Left hindlimb (tissue), 1 donor: ENCODE measurements around the gene FHAD1.

ENCODE experiments used
- DNase-seq: peaks from one replicate; pipeline ENCODE4 v3.0.0-alpha.2; 2018

The FHAD1 gene

DNA sequence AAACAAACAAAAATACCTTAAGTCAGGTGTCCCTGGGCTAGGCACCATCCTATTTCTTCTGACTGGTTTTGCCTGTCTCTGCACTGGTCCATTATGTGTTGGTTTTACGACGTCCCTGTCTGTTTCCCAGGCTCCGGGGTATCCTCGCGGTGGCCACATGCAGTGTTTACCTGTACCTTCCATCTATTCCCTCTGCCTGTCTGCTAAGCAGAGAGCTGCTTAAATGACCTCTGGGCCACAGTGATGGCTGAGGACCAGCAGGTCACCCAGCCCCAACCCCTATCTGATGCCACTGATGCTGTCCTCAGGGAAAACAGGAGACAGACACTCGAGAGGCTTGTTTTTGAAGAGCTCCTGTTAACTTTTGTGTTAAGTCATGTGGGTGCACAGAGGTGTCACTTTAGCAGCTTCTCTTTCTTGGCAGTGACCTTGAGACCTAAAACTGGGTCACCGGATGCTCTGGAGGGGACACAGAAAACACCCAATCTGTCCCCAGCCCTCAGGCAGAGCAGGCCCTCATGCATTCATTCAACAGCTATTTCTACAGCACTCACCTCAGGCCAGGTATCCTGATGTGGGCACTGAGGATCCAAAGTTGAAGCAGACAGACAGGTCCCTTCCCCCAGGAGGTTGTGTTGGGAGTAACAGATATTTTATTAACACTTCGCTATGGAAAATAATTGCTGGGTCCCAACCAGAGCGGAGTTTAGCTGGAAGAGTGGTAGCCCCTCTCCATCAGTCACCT is 158.3 kb downstream of the FHAD1 start:
- no peak for DNase-seq

DNA sequence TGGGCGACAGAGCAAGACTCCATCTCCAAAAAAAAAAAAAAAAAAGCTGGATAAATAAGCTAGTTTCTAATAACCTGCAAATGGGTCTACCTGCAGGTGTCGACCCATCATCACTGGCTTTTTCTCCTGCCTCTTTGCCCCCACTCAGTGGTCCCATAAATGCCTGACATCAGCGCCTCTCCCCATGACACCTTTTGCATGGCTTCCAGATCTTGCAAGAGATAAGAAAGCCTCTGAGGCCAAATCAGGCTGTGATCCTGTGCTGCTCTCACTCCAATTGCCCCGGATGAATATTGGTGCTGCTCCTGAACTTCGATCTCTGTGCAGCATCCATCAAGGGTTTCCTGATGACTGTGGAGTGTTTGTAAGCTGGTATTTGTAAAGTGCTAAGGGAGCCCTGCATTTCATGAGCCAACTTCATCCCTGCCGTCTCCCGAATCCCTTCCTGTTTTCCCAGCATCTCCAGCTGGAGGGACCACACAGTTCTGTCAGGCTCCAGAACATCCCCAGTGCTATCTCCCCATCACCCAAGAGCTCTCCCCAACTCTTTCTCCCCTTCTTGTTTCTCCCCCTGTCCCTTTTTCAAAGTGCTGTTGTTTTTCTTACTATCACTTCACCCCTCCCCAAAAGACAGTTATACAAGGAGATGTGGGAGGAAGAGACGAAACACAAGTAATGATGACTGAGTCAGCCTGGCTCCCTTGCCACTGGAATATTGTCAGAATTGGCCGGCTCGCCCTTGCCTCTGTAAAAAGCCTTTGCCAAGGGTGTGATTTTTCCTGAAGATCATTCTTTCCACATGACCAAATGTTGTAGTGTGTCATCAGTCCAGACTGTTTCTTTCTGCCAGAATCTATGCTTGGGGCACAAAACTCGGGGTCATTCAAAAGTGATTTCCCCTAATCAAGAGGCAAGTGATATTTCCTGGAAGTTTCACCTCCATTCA is 159.9 kb downstream of the FHAD1 start:
- DNase-seq, result peak; percentile 81

DNA sequence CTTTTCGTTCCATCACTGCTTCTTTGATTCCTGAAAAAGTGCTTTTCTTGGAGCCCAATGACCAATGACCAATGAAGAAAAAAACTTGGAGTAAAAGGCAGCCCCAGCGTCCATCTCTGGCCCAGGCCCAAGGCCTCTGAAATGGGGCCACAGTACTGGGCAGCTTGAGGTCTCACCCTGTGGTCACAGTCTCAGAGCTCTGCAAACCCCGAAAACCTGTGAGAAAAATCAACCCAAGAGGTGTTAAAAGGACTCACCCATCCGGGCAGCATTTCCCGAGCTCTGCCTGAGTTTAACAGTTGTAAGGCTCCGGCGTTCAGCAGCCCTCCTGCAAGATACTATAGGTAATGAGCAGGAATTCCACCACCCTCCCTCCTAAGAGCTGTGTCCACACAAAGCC is 160.6 kb downstream of the FHAD1 start:
- no peak for DNase-seq

DNA sequence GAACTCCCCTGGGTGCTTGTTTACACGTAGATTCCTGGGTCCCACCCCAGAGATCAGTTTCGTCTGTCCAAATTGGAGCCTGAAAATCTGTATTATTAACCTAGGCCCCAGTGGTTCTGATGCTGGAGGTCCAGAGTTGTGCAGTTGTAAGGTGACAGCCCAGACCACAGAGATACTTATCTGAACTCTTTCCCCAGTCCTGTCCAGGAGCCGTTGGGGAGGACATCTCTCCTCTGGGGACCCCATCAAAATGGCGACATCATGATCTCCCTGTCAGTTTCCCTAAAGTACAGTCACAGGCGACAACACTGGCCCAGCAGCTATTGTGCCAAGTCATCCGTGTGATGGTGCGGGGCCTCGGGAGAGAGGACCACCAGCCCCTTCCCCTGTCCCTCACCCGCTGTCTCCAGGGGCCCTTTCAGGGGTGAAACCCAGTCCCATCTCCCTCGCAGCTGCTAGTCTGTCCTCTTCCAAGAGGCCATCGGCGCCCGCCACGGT is 161.9 kb downstream of the FHAD1 start:
- DNase-seq, result no peak

DNA sequence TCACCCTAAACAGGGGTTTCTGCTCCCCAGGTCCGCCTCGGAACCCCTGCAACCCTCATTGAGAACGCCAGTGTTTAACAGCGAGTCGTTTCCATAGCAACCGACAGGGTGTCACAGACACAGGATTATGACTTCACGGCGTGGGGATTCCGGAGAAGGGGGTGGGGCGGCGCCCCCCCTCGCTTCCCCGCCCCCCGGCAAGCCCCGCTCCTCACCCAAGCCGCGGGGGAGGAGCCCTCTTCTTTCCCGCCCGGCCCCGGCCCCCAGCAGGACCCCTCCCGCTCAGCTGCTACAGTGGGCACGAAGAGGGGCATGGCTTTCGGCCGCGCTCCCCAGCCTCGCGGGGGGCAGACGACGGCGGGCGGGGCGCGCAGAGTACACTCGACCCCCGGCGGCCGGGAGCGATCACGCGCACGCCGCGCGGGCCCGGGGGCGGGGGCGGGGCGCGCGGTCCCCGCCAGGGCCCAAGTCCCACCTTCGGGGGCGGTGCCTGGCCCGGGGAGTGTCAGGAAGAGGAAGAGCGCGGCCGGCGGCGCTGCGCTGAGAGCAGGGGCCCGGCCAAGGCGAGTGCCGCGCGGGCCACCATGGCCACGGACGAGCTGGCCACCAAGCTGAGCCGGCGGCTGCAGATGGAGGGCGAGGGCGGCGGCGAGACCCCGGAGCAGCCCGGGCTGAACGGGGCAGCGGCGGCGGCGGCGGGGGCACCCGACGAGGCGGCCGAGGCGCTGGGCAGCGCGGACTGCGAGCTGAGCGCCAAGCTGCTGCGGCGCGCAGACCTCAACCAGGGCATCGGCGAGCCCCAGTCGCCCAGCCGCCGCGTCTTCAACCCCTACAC is 162.6 kb downstream of the FHAD1 start, which contains the start of gene EFHD2:
TSS of gene EFHD2 (plus strand) at position 501 of the 835 bp plus-strand sequence. CDS start at position 585, 84 bp downstream.
- DNase-seq, result peak; percentile 89

DNA sequence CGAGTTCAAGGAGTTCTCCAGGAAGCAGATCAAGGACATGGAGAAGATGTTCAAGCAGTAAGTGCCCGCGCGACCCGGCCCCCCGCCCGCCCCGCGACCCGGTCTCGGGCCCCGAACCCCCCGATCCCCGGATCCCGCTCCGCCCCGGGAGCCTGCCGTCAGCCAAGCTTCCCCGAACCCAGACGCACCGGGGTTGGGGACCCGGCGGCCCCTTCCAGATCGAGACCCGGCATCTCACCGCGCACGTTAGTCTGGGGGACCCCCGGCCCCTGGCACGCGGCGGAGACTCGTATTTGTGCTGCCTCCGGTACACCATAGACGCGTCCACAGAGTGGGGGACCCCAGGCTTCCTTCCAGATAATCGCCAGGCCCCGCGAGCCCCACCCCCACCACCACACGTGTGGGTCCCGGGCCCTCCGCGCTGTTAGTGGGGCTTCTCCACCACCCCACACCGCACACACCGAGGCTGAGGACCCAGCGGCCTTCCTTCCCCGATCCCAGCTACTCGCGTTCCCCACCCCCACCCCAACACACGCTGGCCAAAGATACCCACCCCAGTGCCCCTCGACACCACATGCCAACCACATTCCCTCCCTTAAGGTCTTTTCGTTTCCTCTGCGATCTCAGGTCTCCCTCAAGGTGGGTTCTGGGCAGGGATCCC is 163.3 kb downstream of the FHAD1 start:
- DNase-seq, result peak; percentile 42

DNA sequence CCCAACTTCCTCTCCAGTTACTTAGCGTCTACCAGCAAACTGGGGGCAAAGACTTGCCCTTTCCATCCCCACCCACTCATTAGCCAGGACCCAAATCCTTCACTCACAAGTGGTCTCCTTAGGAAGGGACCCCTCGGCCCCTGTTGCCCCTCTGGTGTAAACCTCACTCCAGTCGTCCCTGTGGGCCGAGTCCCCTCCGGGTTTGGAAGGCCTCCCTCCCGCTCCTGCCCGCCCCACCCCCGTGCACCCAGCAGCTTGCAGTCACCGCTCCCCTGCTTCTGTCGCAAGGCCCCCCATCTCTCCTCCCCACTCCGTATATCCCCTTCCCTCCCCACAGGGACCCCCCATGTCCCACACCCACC is 163.8 kb downstream of the FHAD1 start:
- DNase-seq, result no peak

DNA sequence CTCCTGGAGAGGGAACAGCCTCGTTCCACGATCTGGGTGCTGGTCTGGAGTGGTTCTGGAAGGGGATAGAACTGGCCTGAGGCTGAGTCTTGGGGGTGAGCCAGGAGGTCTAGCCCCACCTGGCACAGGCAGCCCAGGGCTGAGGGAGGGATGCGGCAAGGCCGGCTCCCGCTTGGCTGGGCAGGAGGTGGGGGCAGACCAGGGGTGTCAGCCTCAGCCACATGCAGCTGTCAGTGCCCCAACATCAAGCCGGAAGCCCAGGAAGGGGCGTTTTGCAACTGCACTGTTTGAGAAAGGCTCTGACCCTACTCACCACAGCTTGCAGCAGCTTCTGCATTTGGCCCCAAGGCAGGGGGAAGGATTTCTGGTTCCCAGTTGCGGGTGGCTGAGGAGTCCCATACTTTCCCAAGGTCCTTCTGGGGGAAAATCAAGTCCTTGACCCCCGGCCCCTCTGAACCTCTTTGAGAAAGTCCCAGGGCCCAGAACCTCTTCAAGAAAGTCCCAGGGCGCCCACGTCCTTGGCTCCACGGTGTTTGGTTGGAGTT is 164.6 kb downstream of the FHAD1 start:
- DNase-seq, result peak; percentile 47

DNA sequence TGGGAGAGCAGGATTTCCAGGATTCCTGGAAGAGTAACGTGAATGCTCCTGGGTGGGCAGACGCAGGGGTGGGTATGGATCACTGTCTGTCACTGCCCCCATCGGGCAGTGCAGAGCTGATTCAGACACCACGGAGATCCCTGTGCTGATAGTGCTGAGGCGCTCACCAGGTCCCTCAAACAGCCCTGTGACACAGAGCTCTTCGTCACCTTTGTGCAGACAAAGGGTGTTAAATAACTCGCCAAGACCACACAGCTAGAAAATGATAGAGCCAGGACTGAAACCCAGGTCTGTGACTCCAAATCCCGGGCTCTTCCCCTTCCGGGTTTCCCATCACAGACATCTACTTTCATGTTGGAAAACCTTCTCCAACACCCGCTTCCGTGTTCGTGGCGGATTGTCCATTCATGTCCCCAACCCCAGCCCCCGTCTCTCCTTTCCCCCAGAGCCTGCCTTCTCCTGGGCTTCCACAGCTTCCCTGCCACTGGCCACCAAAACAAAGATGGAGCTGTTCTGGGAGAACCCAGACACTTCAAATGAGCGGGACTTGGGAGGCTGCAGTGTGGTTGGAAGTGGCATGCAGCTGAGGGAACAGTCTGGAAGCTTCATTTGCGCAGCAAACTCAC is 165.3 kb downstream of the FHAD1 start:
- DNase-seq, result no peak

DNA sequence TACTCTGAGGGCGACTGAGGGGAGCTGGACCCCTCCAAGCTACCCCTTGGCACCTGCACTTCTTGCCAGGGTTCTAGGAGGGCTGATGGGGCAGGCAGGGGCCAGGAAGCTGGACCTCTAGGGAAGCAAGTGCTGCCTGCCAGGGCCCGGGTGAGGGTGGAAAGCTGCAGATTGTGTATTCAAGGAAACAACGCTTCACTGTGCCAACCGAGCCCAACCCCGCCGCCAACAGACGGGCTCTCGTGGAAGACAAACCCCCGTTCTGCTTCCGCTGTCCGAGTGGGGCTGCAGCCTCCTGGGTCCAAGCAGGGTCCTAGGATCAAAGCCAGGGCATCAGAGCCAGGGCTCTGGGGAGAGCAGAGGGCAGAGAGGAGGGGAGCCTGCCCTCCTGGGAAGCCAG is 165.8 kb downstream of the FHAD1 start:
- DNase-seq, result peak; percentile 51

DNA sequence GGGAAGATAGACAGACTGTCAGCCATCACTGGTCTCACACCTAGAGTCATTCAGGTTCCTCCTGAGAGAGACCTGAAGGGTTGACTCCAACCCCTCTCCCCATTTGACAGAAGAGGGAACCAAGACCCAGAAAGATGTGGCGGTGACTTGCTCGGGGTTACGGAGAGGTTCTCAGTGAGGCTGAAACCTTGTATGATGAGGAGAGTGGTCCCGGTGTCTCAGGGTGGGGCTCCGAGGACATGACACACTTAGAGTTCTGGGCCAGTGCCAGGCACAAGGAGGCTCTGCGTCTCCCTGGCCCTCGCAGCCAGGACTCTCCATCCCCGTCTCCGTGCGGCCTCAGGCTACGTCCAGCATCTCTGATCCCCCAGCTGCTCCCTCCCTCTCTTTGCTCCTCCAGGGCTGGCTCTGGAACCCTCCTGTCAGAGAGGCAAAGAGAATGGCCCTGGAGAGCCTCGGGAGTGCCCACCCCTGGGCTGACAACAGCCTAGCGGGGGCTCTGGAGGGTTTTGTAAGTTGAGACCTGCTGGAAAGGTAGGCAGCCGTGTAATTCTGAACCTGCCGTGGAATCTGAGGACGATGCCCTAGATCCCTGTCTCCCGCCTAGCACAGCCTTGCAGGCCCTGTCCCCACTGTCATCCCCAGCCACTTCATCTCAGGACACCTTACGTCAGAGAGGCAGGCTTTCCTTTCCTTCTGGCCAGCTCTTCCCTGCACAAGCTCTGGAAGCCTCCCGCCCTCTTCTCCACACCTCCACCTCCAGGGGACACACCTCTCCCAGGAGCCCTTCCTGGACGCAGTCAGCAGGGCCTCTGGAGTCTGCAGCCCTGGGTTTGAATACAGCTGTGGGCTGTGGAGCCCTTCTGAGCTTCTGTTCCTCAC is 166.8 kb downstream of the FHAD1 start:
- no peak for DNase-seq

DNA sequence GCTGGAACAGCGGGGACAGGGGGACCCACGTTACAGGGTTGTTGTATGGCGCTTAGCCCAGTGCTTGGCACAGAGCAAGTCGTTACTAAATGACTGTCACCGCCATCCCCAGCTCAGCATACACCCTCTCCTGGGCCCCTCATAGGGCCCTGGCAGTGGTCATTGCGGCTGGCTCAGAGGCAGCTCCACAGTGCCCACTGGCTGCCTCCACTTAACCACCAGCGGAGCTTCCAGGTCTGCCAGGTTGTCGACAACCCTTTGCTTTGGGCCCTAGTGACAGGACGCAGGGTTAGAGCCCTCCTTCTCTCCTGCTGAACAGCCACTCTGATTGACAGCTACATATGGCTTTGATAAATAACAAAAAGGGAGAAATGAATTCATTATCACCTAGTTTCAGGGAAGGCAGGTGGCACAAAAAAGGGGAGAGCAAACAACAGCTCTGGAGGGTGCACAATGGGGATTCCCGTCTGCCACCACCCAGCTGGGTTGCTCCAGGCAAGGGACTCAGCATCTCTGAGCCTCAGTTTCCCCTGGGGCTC is 167.5 kb downstream of the FHAD1 start:
- no peak for DNase-seq

DNA sequence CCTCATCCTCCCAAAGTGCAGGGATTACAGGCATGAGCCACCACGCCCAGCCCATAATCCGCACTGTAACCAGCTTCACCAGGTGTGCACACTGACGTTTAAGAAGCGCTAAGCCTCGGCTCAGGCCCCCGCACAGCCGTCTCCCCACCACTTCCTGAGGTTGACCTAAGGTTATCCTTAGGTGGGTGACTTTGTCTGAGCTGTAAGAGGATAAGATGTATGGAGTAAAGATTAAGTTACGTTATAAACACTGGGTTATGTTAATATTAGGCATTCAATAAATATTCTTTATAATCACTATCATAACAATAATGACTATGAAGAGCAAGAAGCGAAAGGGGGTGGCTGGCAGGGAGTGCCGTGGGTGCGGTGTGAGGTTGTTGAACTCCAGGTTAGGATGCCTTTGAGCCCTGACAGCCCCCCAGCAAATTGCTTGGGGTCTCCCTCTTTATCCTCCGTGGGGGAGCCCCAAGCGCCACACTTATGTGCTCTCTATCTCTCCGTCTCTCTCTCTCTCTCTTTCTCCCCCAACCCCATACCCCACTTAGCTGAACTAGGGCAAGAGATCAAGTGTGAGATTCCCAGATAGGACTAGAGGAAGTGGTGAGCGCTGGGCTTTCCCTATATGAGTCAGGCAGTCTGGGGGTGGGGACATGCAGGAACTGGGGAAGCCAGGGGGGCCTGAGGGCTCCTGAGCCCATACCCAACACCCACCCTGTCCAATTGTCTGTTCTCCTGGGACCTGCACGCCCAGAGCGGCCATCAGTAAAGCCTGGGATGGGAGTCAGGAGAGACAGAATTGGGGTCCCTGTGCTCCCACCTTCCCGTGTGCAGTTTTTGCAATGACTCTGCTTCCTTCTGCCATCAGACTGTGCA is 170.3 kb downstream of the FHAD1 start:
- no peak for DNase-seq

DNA sequence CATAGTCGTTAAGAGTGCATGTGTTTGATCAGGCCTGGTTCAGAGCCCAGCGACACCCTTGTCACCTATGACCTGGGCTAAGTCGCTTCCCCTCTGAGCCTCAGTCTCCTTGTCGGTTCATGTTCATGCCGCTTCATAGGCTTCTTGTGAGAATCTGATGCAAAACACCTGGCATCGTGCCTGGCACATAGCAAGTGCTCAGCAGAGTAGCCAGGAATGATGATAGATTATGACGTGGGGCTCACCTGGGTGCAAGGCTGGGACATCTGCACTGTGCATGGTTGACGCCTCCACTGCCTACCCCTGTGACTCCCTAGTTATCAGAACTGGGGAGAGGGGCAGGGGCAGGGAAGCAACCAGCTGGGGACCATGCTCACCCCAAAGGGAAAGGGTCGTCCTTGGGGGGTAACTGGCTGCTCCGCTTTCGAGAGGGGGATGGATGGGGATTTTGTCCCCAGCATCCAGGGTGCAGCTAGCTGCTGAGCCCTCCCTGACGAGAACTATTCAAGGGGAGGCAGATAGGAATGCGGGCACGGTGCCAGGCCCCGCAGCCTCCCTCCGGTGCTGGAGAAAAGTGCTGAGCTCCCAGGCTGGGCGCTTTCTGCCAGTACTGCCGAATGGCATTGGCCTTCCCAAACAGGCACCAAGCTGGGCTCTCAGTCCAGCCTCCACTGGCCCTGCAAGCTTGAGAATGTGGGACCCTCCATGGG is 171.9 kb downstream of the FHAD1 start:
- no peak for DNase-seq

DNA sequence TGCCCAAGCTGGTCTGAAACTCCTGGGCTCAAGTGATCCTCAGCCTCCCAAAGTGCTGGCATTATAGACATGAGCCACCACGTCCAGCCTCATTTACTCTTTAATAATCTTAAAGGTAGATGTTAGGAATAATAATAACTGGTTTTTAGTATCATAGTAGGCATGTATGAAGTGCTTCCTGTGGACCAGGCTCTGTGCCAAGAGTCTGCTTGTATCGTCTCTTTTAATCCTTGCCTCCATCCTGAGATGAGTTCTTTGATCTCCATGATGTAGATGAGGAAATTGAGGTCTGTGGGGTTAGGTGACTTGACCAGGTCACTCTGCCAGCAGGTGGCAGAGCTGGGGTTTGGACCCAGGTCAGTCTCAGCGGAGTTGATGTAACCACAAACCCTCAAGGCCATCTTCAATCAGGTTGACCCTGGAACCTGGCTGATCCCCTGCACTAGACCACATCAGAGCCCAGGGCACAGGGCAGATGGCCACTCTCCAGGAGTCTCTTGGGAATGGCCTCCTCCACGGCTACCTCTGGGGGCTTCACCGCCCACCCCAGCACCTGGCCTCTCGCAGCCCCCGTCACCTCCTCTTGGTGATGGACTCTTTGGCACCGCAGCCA is 173.9 kb downstream of the FHAD1 start:
- DNase-seq, result no peak

DNA sequence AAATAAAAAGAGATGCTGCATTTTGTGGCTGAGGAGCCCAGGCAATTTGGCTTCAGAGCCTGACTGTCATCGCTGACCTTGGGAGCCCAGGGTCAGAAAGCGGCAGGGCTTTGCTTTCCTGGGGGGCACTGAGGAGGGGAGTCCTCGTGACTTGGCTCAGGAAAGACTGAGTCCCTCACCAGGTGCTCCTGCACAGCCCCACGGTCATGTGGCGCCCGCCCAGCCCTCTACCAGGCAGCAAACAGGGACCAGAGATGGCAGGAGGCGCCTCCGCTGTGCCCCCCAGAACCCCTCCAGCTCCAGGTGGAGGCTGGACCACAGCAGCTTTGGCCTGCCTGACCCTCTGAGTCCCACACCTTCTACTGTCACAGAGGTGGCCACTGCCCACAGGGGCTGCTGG is 175.8 kb downstream of the FHAD1 start:
- no peak for DNase-seq

DNA sequence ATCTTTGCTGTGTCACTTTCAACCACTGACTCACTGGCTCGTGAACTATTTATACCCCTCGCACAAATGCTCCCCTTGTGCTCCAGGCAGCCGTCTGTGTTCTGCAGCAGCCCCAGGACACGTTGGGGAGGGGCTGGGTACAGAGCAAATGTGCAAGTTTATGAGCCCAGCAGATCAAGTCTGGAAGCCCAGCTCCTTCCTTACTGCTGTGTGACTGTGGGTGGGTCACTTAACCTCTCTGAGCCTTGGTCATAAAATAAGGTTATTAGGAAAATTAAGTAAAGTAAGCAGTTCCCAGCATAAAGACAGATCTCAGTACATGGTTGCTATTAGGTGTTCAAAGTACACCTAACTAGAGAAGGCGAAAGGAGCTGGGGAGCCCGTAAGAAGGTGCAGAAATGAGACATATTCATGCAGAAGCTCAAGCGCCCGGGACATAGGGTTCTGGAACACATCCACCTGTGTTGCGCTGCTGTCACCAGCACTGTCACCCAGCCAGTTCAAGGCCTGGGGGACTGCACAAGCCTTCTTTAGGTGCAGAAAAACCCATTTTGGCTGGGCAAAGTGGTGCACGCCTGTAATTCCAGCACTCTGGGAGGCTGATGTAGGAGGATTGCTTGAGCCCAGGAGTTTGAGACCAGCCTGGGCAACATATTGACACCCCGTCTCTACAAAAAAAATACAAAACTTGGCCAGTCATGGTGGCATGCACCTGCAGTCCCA is 176.5 kb downstream of the FHAD1 start:
- DNase-seq, result no peak
